C4-2B (cell line): ENCODE measurements around the gene CLCNKB.

Experiments
- CTCF ChIP-seq: fragments of 450-650 bp; conservative IDR thresholded peaks from 2 replicates; pipeline ENCODE4 v1.5.1; 2017; ENCODE audit warnings: mild to moderate bottlenecking
- ZFX ChIP-seq: fragments of 450-650 bp; IDR thresholded peaks from 2 replicates; pipeline ENCODE4 v1.6.1; 2017

GRCh38 chr1:16026723-16027484 lies 16.7 kb upstream of the CLCNKB start:
- no peak for TF ChIP-seq CTCF
- no peak for TF ChIP-seq ZFX
